T-helper 17 cell (primary cell): ENCODE measurements around the gene RIN3. TPM values are rescaled to one million over a fixed set of nuclear protein-coding genes. Genes with fewer than 3 reads are reported as not detected.
A peak's percentile ranks its signal among the peaks of the same experiment; 100 is the strongest.

Experiments used
- ATAC-seq: fragments of 150-1000 bp; cut with Tn5 transposase; 2 replicates; pipeline ENCODE4 v1.10.0; 2021; ENCODE audit warnings: mild to moderate bottlenecking, moderate library complexity
- DNase-seq, 3 donors: peaks; one replicate each; pipeline versions ENCODE4 v3.0.0 to v3.0.0-alpha.2; 2020 to 2021
- H3K9me3 ChIP-seq: one replicate; pipeline ENCODE4 v1.7.0; 2013; ENCODE audit warnings: low read length, mild to moderate bottlenecking; ENCODE audit not compliant: control insufficient read depth, poor library complexity, severe bottlenecking
- H3K27ac Mint-ChIP-seq: one replicate; pipeline ENCODE4 v1.8.0; 2022; ENCODE audit warnings: mild to moderate bottlenecking, moderate library complexity, mixed read lengths
- H3K27me3 Mint-ChIP-seq: one replicate; pipeline ENCODE4 v1.8.0; 2022; ENCODE audit warnings: mixed read lengths
- H3K36me3 Mint-ChIP-seq: one replicate; pipeline ENCODE4 v1.8.0; 2022; ENCODE audit warnings: low read depth, mixed read lengths
- H3K4me1 Mint-ChIP-seq: one replicate; pipeline ENCODE4 v1.8.0; 2022; ENCODE audit warnings: mild to moderate bottlenecking, mixed read lengths
- H3K4me3 Mint-ChIP-seq: one replicate; pipeline ENCODE4 v1.8.0; 2022; ENCODE audit warnings: mild to moderate bottlenecking, moderate library complexity, mixed read lengths
- total RNA-seq, 4 donors: library from RNA in 2 of 4; stranded (reverse) in 2 of 4; gene quantifications; one replicate each; pipeline ENCODE4 v1.2.3 and lab custom pipeline; 2022 to 2026

Gene RIN3
- total RNA-seq, 2 donors from 2014 or later = 49.3 to 70.0 TPM

- DNase-seq (no peak), ATAC-seq (no peak)
- no peaks in the 10 kb centered on the region for H3K27me3 Mint-ChIP-seq
- no peaks in the 10 kb centered on the region for H3K4me1 Mint-ChIP-seq
- no peak overlapping the region for H3K4me3 Mint-ChIP-seq
- H3K27ac Mint-ChIP-seq = no peak overlapping the region
- H3K36me3 Mint-ChIP-seq = no peaks in the 10 kb centered on the region
- peaks cover 15% of the 10 kb centered on the region for H3K9me3 ChIP-seq
Observed at GRCh38 chr14:92625213-92625612, 111.6 kb downstream of the RIN3 start.

- DNase-seq (no peak), ATAC-seq (no peak)
- Mint-ChIP-seq H3K4me3 (no peak overlapping the region), H3K4me1 (no peaks in the 10 kb centered on the region), H3K36me3 (no peaks in the 10 kb centered on the region), H3K27ac (no peak overlapping the region), H3K27me3 (no peaks in the 10 kb centered on the region)
- peaks cover 15% of the 10 kb centered on the region for H3K9me3 ChIP-seq
Observed at GRCh38 chr14:92626041-92626440, 112.5 kb downstream of the RIN3 start.

DNA sequence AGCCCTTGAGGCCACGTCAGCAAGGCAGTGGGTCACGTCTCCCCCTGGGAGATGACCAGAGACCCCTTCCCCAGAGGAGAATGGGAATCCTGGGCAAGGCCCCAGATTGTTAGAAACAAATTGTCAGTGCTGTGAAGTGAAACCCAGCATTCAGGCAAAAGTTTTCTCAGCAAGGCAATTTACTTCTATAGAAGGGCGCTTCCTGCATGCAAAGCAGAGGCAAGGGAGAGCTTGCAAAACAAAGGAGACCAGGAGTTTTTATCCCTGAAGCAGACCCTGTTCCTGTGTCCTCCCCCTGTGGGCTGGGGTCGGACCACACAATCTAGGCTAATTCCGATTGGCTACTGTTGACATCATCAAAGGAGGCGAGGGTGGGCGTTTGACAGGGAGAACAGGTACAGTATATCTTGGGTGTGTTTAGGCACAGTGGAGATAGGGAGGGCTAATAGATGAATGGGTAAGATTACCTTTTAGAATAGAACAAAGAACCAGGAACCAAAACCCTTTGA, 114.2 kb downstream of the RIN3 start:
- no peaks in the 10 kb centered on the region for H3K36me3 Mint-ChIP-seq
- no peak overlapping the region for H3K4me3 Mint-ChIP-seq
- peaks cover 15% of the 10 kb centered on the region for H3K9me3 ChIP-seq
- H3K27me3 Mint-ChIP-seq = no peaks in the 10 kb centered on the region
- DNase-seq (no peak), ATAC-seq (no peak)
- H3K4me1 Mint-ChIP-seq = peaks cover 4% of the 10 kb centered on the region
- H3K27ac Mint-ChIP-seq = no peak overlapping the region

DNA sequence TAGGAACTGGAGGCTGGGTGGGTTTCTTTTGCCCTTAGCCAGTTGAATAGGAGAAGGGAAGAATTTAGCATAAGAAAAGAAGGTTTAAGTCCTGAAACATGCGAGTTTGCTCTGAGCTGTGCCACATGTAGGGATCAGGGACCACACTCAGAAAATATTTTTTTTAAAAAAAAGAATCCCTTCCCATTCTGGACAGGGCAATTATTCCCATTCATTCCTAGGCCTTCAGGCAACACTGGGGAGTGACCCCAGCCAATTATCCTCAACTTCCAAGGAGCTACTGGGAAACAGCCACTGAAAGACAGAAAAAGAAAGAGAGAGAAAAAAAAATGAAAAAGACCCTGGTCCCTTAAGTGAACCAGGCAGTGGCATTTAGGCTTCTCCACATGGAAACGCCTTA, 115.1 kb downstream of the RIN3 start:
- peaks cover 12% of the 10 kb centered on the region for H3K4me1 Mint-ChIP-seq
- no peak for DNase-seq
- no peak for ATAC-seq
- H3K27me3 Mint-ChIP-seq = no peaks in the 10 kb centered on the region
- H3K36me3 Mint-ChIP-seq = no peaks in the 10 kb centered on the region
- H3K27ac Mint-ChIP-seq = no peak overlapping the region
- H3K9me3 ChIP-seq = peaks cover 15% of the 10 kb centered on the region
- H3K4me3 Mint-ChIP-seq = no peak overlapping the region

GRCh38 chr14:92630367-92630766, 116.8 kb downstream of the RIN3 start:
- peaks cover 12% of the 10 kb centered on the region for H3K4me1 Mint-ChIP-seq
- H3K27me3 Mint-ChIP-seq = no peaks in the 10 kb centered on the region
- H3K27ac Mint-ChIP-seq = no peak overlapping the region
- H3K9me3 ChIP-seq = peaks cover 15% of the 10 kb centered on the region
- no peak overlapping the region for H3K4me3 Mint-ChIP-seq
- DNase-seq = no peak
- no peaks in the 10 kb centered on the region for H3K36me3 Mint-ChIP-seq
- ATAC-seq = no peak

- Mint-ChIP-seq H3K4me1 (peaks cover 14% of the 10 kb centered on the region), H3K4me3 (no peak overlapping the region), H3K27ac (no peak overlapping the region), H3K36me3 (peaks cover 2% of the 10 kb centered on the region), H3K27me3 (no peaks in the 10 kb centered on the region)
- DNase-seq (no peak), ATAC-seq (no peak)
- peaks cover 15% of the 10 kb centered on the region for H3K9me3 ChIP-seq
Observed at GRCh38 chr14:92631098-92631497, 117.5 kb downstream of the RIN3 start.

- Mint-ChIP-seq H3K4me3 (no peak overlapping the region), H3K36me3 (peaks cover 2% of the 10 kb centered on the region), H3K27ac (peak overlapping the region; percentile 43), H3K27me3 (no peaks in the 10 kb centered on the region), H3K4me1 (peaks cover 14% of the 10 kb centered on the region)
- no peak for ATAC-seq
- H3K9me3 ChIP-seq = peaks cover 5% of the 10 kb centered on the region
- no peak for DNase-seq
Observed at GRCh38 chr14:92632546-92633273, 119.1 kb downstream of the RIN3 start.

DNA sequence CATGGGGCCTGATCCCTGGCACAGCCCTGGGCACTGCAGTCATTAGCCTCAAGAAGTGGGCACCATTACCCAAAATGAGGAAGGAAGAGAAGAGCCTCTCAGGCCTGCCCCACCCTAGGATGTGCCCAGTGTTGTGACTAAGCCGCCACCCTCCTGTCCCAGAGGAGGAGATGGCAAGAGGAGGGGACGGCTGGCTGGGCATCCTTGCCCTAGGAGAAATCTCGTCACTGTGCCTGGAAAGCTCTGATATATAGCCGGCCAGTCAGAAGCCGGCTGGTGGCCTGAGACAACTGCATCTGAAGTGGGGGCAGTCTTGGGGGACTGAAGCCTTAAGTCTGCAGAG, 119.7 kb downstream of the RIN3 start:
- Mint-ChIP-seq H3K36me3 (peaks cover 2% of the 10 kb centered on the region), H3K27ac (peak overlapping the region; percentile 43), H3K4me1 (peaks cover 18% of the 10 kb centered on the region), H3K4me3 (no peak overlapping the region), H3K27me3 (no peaks in the 10 kb centered on the region)
- no peaks in the 10 kb centered on the region for H3K9me3 ChIP-seq
- DNase-seq (no peak), ATAC-seq (peak; percentile 53)

DNA sequence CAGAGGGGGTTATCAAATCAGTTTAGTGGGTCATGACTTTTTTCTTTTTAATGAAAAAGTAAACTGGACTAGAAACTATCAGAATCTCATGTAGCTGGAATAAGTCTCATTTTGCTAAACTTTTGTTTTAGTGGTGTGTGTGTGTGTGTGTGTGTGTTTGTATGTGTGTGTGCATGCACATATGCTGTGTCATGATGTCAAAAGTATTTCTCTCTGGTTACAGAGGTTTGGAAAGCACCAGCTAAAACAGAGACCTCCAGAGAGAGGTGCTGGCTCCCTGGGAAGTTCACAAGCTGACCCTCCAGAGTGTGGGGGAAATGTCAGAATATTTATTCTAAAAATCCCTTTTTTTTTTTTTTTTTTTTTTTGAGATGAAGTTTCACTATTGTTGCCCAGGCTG, 120.1 kb downstream of the RIN3 start:
- ATAC-seq (no peak), DNase-seq (no peak)
- H3K27me3 Mint-ChIP-seq = no peaks in the 10 kb centered on the region
- H3K4me1 Mint-ChIP-seq = peaks cover 18% of the 10 kb centered on the region
- no peak overlapping the region for H3K4me3 Mint-ChIP-seq
- no peaks in the 10 kb centered on the region for H3K9me3 ChIP-seq
- H3K27ac Mint-ChIP-seq = no peak overlapping the region
- H3K36me3 Mint-ChIP-seq = peaks cover 2% of the 10 kb centered on the region

DNA sequence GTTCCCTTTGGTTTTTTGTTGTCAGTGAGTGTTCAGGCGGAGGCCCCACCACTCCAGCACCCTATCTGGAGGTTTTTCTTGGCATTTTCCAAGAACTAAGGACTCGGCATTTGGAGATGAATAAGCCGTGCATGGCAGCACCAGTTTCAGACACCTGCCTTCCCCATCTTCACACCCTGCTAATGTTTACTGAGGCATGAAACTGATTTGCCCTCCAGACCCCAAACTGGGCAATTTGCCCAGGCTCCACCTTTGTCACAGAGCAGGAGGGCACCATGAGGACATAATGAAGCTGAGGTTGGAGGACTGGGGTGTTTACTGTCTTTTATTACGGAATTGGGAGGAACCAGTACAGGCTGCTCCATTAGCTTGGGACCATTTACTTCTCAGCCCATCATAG, 121.5 kb downstream of the RIN3 start:
- Mint-ChIP-seq H3K36me3 (peaks cover 2% of the 10 kb centered on the region), H3K27ac (no peak overlapping the region), H3K27me3 (no peaks in the 10 kb centered on the region), H3K4me3 (no peak overlapping the region), H3K4me1 (peaks cover 20% of the 10 kb centered on the region)
- DNase-seq (no peak), ATAC-seq (no peak)
- no peaks in the 10 kb centered on the region for H3K9me3 ChIP-seq

DNA sequence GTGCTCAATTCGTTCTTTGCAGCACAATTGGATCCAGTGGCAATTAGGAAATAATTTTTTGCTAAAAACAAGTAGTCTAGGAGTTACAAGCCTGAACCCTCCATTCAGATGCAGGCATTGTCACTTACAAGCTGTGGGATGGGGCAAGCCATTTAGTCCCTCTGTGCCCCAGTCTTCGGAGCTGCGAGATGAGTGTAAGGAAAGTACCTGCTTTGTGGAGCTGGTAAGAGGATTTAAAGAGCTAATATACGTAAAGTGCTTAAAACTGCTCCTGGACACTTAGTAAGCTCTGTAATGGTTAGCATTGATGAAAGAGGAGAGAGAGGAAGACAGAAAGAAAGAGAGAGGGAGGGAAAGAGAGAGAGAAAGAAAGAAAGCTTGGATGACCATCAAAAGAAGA, 122.3 kb downstream of the RIN3 start:
- Mint-ChIP-seq H3K36me3 (peaks cover 2% of the 10 kb centered on the region), H3K4me3 (no peak overlapping the region), H3K4me1 (peaks cover 20% of the 10 kb centered on the region), H3K27me3 (no peaks in the 10 kb centered on the region), H3K27ac (no peak overlapping the region)
- H3K9me3 ChIP-seq = no peaks in the 10 kb centered on the region
- ATAC-seq = no peak
- DNase-seq = no peak

DNA sequence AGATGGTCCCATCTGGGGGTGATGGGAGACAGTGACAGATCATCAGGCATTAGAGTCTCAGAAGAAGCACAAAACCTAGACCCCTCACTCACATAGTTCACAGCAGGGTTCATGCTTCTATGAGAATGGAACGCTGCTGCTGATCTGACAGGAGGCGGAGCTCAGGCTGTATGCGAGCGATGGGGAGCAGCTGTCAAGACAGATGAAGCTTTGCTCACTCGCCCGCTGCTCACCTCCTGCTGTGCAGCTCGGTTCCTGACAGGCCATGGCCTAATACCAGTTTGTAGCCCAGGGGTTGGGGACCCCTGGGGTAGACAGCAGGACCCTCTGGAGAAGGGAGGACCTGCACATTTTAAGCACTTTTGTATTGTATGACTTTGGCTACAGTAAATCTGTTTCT, 123.6 kb downstream of the RIN3 start:
- H3K4me1 Mint-ChIP-seq = peaks cover 20% of the 10 kb centered on the region
- H3K4me3 Mint-ChIP-seq = no peak overlapping the region
- ATAC-seq = no peak
- no peaks in the 10 kb centered on the region for H3K27me3 Mint-ChIP-seq
- H3K36me3 Mint-ChIP-seq = peaks cover 2% of the 10 kb centered on the region
- no peak for DNase-seq
- H3K9me3 ChIP-seq = no peaks in the 10 kb centered on the region
- no peak overlapping the region for H3K27ac Mint-ChIP-seq

DNA sequence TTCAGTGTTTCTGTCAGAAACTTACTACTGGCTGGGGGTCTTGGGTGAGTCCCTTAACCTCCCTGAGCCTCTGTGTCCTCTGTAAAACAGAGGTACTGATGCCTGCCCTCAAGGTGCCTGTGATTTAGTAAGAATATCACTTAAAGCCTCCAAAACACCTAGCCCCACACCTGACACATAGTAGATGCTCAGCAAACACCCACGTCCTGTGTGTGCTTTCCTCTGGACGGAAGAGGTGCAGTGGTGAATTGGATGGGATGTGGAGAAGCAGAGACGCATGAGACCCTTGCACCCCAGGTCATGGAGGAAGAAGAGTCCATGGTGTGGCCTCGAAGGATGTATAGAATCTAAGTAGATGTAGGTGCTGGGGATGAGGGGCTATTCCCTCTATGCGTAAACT, 124.3 kb downstream of the RIN3 start:
- DNase-seq (no peak), ATAC-seq (no peak)
- Mint-ChIP-seq H3K4me1 (peaks cover 15% of the 10 kb centered on the region), H3K4me3 (no peak overlapping the region), H3K27me3 (no peaks in the 10 kb centered on the region), H3K27ac (peak overlapping the region; percentile 19), H3K36me3 (peaks cover 2% of the 10 kb centered on the region)
- H3K9me3 ChIP-seq = no peaks in the 10 kb centered on the region

- H3K27ac Mint-ChIP-seq = peak overlapping the region; percentile 19
- H3K9me3 ChIP-seq = no peaks in the 10 kb centered on the region
- peaks cover 11% of the 10 kb centered on the region for H3K4me1 Mint-ChIP-seq
- ATAC-seq (no peak), DNase-seq (no peak)
- H3K27me3 Mint-ChIP-seq = no peaks in the 10 kb centered on the region
- H3K4me3 Mint-ChIP-seq = no peak overlapping the region
- peaks cover 2% of the 10 kb centered on the region for H3K36me3 Mint-ChIP-seq
Observed at GRCh38 chr14:92638266-92638665, 124.7 kb downstream of the RIN3 start.
